Pancreas (tissue), 10 donors: Measurements from ENCODE around the gene FADS3. TPM values are rescaled to one million over a fixed set of nuclear protein-coding genes. Genes with fewer than 3 reads are reported as not detected.

Experiments
- ATAC-seq, 4 donors: fragments of 200-7000 bp; cut with Tn5 transposase; one replicate each; pipeline versions ENCODE4 v1.8.0 to v1.9.1; 2020; ENCODE audit warnings: mild to moderate bottlenecking in 4 of 4, moderate library complexity in 4 of 4
- DNase-seq, 6 donors: peaks; one replicate each; pipeline ENCODE4 v3.0.0-alpha.2; 2020
- FAIRE-seq: peaks from 2 replicates; lab custom pipeline; 2012; peaks lifted over from hg19 to GRCh38; lab: Jason Lieb, UNC
- H3K27ac ChIP-seq, 4 donors: fragments of 200-600 bp; sonication (generic); 1 replicate in 3 of 4; 2 replicates in 1 of 4; pipeline versions ENCODE4 v1.5.0 to v1.8.0; 2020
- H3K27me3 ChIP-seq, 4 donors: fragments of 200-600 bp; one replicate each; pipeline ENCODE4 v1.8.0; 2021
- H3K36me3 ChIP-seq, 3 donors: fragments of 200-600 bp; sonication (generic) in 1 of 3; one replicate each; pipeline versions ENCODE4 v1.5.0 to v1.8.0; 2020 to 2021
- H3K4me1 ChIP-seq, 3 donors: fragments of 200-600 bp; one replicate each; pipeline ENCODE4 v1.8.0; 2021
- H3K4me3 ChIP-seq, 4 donors: fragments of 200-600 bp; sonication (generic) in 2 of 4; one replicate each; pipeline versions ENCODE4 v1.5.0 to v1.8.0; 2020 to 2021
- H3K9me3 ChIP-seq, 4 donors: fragments of 200-600 bp; one replicate each; pipeline ENCODE4 v1.8.0; 2021
- WGBS, 2 donors: extraction: QIAGEN DNeasy Blood & Tissue Kit; methylation state at CpG; one replicate each; pipeline ENCODE4 v1.1.7; 2013; 5-methylcytosine and 5-hydroxymethylcytosine counted together
- intact Hi-C, 3 donors: fragments of 100-400 bp; cut with DNase I; formaldehyde crosslinking; loops; one replicate each; pipeline versions ENCODE4 v1.11.1 to v1.14.2; 2022
- polyA plus RNA-seq, 2 donors: library from polyadenylated mRNA; stranded (reverse); fragments of 200-250 nt; gene quantifications; one replicate each; pipeline ENCODE4 v1.2.3, GENCODE V29; 2013
- total RNA-seq, 6 donors: library from RNA; stranded (reverse); fragmentation: NEBNext Ultra II Directional in 4 of 6; extraction: Animal tissue kit (Norgen Biotek cat#: 25700) in 4 of 6; gene quantifications; one replicate each; pipeline versions ENCODE4 v1.2.1 to v1.2.4, GENCODE V29; 2021 to 2023
- TF ChIP-seq, protein P1 (sequence below), 4 donors: fragments of 200-600 bp; sonication (generic) in 3 of 4; IDR thresholded peaks; one replicate each; pipeline versions ENCODE4 v1.5.0 to v1.8.0; 2021; ENCODE audit warnings: antibody characterized with exemption in 4 of 4
- donor health status: healthy with polysubstance abuse.
- donor health status: DM: no; HTN: no; CAD: no; lungs with moderate emphysema.
- donor health status: DM: no; HTN: no; CAD: no.
- donor health status: control.
- donor health status: control.
- donor health status: Bipolar disorder and iron deficiency.
- donor health status: DM: yes; HTN: yes; CAD: no.
- donor health status: DM: no; HTN: no; CAD: no.
- donor health status: DM: no; HTN: no; CAD: no.
- donor health status: DM: yes; HTN: yes; CAD: no.

The FADS3 gene
- total and polyA plus RNA-seq, 8 donors = 11.2 to 42.7 (median 19.9) TPM

DNA sequence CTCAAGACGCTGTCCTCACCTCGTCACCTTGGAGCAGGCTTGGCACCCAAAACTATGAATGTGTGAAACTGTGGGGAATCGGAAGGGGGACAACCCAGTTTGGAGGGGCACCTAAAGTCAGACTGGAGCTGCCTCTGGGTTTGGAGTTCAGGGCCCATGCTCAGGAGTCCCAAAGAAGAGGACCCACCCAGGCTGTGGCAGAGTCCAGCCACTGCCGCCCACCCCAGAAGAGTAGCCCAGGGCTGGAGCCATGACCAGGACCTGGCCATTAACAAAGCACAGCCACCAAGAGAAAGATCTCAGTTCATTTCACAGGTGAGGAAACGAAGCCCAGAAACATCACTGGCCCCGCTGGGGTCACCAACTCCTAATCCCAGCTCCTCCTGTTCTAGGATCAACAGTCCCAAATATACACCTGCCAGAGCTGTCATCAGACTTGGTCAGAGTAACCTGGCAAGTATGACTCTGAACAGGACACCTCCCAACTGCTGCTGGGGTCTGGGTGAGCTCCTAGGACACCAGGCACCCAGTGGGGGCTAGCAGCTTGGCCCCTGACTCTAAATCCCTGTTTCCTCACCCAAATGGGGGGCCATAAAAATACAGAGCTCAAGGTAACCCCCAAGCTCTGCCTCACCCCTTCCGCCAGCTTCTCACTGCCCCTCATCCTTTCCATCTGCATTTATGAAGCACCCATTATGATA lies 23.3 kb upstream of the FADS3 start:
- no peaks in the 10 kb centered on the region for H3K9me3 ChIP-seq
- no peaks in the 10 kb centered on the region for H3K4me1 ChIP-seq
- intact Hi-C loops = no loop called here
- H3K4me3 ChIP-seq = no peak overlapping the region
- H3K27ac ChIP-seq = no peak overlapping the region
- FAIRE-seq (no peak), DNase-seq (no peak), ATAC-seq (no peak)
- H3K36me3 ChIP-seq = no peaks in the 10 kb centered on the region
- TF ChIP-seq, protein P1, sequence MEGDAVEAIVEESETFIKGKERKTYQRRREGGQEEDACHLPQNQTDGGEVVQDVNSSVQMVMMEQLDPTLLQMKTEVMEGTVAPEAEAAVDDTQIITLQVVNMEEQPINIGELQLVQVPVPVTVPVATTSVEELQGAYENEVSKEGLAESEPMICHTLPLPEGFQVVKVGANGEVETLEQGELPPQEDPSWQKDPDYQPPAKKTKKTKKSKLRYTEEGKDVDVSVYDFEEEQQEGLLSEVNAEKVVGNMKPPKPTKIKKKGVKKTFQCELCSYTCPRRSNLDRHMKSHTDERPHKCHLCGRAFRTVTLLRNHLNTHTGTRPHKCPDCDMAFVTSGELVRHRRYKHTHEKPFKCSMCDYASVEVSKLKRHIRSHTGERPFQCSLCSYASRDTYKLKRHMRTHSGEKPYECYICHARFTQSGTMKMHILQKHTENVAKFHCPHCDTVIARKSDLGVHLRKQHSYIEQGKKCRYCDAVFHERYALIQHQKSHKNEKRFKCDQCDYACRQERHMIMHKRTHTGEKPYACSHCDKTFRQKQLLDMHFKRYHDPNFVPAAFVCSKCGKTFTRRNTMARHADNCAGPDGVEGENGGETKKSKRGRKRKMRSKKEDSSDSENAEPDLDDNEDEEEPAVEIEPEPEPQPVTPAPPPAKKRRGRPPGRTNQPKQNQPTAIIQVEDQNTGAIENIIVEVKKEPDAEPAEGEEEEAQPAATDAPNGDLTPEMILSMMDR (IDR thresholded peaks at IDR 0.05) = no peak
- H3K27me3 ChIP-seq = no peaks in the 10 kb centered on the region
- WGBS, 2 donors = 89 to 91% methylated on average over 7 of the region's 7 CpGs

DNA sequence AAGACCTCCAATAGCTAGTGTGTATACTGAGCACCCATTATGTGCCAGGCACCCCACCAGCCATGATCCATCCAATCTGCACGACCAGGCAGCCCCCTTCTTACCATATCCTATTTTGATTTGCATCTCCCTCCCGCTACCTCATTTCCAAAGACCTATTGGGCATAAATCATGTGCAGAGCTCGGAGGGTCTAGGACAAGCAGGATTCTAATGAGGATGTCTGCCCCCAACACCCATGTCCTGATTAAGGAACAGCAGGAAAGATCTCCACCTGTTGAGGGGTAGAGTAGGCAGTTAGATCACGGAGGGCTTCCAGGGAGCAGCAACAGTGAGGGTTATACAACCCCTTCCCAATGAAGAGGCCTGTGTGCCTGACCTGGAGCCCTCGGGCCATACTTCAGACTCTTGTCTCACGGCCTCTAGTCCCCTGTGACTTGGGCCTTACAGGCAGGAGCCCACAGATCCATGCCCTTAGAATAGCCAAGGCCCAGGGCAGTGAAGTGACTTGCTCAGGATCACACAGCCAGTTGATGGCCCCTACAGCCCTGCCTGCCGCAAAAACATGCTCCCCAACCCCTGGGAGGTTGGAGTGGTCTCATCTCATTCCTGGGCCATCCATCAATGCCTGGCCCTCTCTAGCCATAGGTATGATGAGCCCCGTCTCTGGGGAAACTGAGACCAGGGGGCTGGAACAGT lies 22.5 kb upstream of the FADS3 start:
- Histone ChIP-seq H3K9me3 (no peaks in the 10 kb centered on the region), H3K36me3 (no peaks in the 10 kb centered on the region), H3K27ac (no peak overlapping the region), H3K4me3 (no peak overlapping the region), H3K4me1 (no peaks in the 10 kb centered on the region), H3K27me3 (no peaks in the 10 kb centered on the region)
- ATAC-seq = no peak
- 73 to 77% methylated on average over 8 of the region's 8 CpGs for WGBS, 2 donors
- TF ChIP-seq, protein P1 (IDR thresholded peaks at IDR 0.05) = no peak
- no peak for FAIRE-seq
- peak in 1 of 6 donors; percentile 6 for DNase-seq
- intact Hi-C loops = no loop called here

DNA sequence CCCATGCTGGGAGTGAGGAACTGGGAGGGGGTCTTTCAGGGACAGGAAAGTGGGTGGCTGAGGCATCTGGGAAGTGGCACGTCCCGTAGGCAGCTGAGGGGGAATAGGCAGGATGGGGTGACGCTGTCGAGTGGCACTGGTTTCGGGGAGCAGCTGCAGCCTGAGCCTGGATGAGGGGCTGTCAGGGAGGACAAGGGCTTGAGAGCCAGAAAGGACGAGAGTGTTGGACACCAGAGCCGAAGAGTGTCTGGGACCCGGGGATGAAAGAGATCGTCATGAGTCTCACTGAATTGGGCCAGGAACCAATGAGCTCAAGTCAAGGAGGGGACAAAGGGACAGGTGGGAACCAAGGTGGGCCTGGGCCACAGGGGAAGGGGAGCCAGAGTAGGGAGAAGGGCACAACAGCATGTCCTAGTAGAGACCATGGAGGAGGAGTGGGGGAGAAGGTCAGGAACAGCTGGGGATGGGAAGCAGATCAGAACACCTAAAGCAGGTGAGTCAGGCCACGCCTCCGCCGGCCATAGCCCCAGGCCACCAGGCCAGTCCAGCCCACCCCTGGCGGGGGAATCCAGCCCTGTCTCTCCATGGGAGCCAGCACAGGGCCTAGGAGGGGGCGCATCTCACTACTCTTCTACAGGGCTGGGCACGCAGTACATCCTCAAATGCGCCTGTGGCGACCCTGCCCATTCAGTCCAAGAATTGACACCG lies 21.8 kb upstream of the FADS3 start:
- intact Hi-C loops = no loop called here
- DNase-seq (peak in 1 of 6 donors; percentile 11), FAIRE-seq (no peak), ATAC-seq (no peak)
- TF ChIP-seq, protein P1 (IDR thresholded peaks at IDR 0.05) = no peak
- H3K27me3 ChIP-seq = no peaks in the 10 kb centered on the region
- 79 to 82% methylated on average over 18 of the region's 18 CpGs for WGBS, 2 donors
- no peak overlapping the region for H3K4me3 ChIP-seq
- H3K9me3 ChIP-seq = no peaks in the 10 kb centered on the region
- no peaks in the 10 kb centered on the region for H3K36me3 ChIP-seq
- H3K4me1 ChIP-seq = no peaks in the 10 kb centered on the region
- H3K27ac ChIP-seq = no peak overlapping the region

DNA sequence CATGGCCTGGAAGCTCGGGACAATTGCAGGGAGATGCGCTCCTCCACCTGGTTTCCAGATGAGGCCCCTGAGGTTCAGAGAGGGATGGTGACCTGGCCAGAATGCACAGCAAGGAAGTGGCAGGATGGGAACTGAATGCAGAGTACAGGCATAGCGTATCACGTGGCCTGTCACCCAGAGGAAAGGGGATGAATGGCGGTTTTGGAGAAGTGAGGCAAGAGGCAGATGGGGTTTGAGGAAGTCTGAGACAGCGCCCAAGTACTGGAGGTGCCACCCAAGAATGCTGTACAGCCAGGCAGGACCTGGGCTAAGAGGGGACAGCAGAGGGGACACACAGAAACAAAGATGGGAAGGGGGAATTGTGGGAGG lies 21.2 kb upstream of the FADS3 start:
- Histone ChIP-seq H3K4me1 (no peaks in the 10 kb centered on the region), H3K27ac (no peak overlapping the region), H3K36me3 (no peaks in the 10 kb centered on the region), H3K27me3 (no peaks in the 10 kb centered on the region), H3K9me3 (no peaks in the 10 kb centered on the region), H3K4me3 (no peak overlapping the region)
- TF ChIP-seq, protein P1 (IDR thresholded peaks at IDR 0.05) = no peak
- ATAC-seq = peak in 2 of 4 donors; percentile 27 to 51
- WGBS, 2 donors = 86% methylated on average over 6 of the region's 6 CpGs
- no peak for FAIRE-seq
- intact Hi-C loops = no loop called here
- peak in 1 of 6 donors; percentile 46 for DNase-seq
